OCI-LY1 (cell line): Measurements from ENCODE around the gene NCAPG2.

Source experiments
- CTCF ChIP-seq: fragments of 200-600 bp; sonication (generic), shearing (Covaris generic); IDR thresholded peaks from 2 replicates; pipeline ENCODE4 v1.5.1; 2017; ENCODE audit warnings: mild to moderate bottlenecking, antibody characterized with exemption, low read length, moderate library complexity, mixed read lengths
- EZH2 ChIP-seq: fragments of 200-600 bp; sonication (generic), shearing (Covaris generic); IDR thresholded peaks from 2 replicates; pipeline ENCODE4 v1.8.0; 2017; ENCODE audit warnings: borderline replicate concordance, mixed run types, mild to moderate bottlenecking, antibody characterized with exemption, low read length, moderate library complexity, mixed read lengths

DNA sequence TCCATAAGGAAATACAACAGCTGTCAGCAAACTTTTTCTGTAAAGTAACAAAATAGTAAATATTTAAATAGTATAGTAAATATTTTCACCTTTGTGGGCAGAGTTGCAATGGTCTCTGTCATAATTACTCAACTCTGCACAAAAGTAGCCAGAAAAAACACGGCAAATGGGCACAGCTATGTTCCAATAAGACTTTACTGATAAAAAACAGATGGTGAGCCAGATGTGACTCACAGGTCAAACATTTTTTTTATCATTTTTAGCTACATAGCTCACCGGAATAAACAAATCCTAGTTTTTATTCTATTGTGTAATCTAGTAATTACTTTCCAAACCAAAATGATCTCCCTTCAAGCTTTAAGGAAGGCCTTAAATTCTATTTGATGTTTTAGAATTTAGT lies 55.3 kb downstream of the NCAPG2 start:
- TF ChIP-seq EZH2 (no peak), CTCF (no peak)
